Measurements from ENCODE around the gene OR7C2.

GRCh38 chr19:14968247-14968646 lies 27.0 kb downstream of the OR7C2 start:
- TF ChIP-seq POLR2A (IDR thresholded peaks at IDR 0.05; ENCODE audit: low read depth) (no peak), POLR2AphosphoS5 (IDR thresholded peaks at IDR 0.05) (no peak), EP300 (IDR thresholded peaks at IDR 0.05) (no peak)
- TF ChIP-seq, protein P1, sequence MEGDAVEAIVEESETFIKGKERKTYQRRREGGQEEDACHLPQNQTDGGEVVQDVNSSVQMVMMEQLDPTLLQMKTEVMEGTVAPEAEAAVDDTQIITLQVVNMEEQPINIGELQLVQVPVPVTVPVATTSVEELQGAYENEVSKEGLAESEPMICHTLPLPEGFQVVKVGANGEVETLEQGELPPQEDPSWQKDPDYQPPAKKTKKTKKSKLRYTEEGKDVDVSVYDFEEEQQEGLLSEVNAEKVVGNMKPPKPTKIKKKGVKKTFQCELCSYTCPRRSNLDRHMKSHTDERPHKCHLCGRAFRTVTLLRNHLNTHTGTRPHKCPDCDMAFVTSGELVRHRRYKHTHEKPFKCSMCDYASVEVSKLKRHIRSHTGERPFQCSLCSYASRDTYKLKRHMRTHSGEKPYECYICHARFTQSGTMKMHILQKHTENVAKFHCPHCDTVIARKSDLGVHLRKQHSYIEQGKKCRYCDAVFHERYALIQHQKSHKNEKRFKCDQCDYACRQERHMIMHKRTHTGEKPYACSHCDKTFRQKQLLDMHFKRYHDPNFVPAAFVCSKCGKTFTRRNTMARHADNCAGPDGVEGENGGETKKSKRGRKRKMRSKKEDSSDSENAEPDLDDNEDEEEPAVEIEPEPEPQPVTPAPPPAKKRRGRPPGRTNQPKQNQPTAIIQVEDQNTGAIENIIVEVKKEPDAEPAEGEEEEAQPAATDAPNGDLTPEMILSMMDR (IDR thresholded peaks at IDR 0.05), result no peak

Data from esophagus muscularis mucosa (tissue), 4 donors.